T-helper 1 cell treated with Interleukin-12 subunit alpha and Interleukin-12 subunit beta and Interleukin-4 antibody, amounts not matched to agents 30 μg/mL and 1 μg/mL, for 36 hours (primary cell): ENCODE results near the gene AHNAK.
"Not testable (repeated sequence)": the region's sequence is repeated elsewhere in the genome, so short reads cannot be mapped to it uniquely, and the experiment has no call there.

Experiments
- H3K27ac Mint-ChIP-seq: one replicate; pipeline ENCODE4 v1.8.0; 2021; ENCODE audit warnings: mild to moderate bottlenecking, mixed read lengths
- H3K27me3 Mint-ChIP-seq: one replicate; pipeline ENCODE4 v1.8.0; 2021; ENCODE audit warnings: low read depth, mixed read lengths
- H3K36me3 Mint-ChIP-seq: one replicate; pipeline ENCODE4 v1.8.0; 2021; ENCODE audit warnings: low read depth, mixed read lengths
- H3K4me1 Mint-ChIP-seq: one replicate; pipeline ENCODE4 v1.8.0; 2021; ENCODE audit warnings: low read depth, mixed read lengths
- H3K4me3 Mint-ChIP-seq: one replicate; pipeline ENCODE4 v1.8.0; 2021; ENCODE audit warnings: mild to moderate bottlenecking, moderate library complexity, mixed read lengths
- H3K9me3 Mint-ChIP-seq: one replicate; pipeline ENCODE4 v1.8.0; 2021; ENCODE audit warnings: mixed read lengths

AHNAK gene

GRCh38 chr11:62394825-62395538, 151.6 kb downstream of the AHNAK start:
- H3K27me3 Mint-ChIP-seq: no peaks in the 10 kb centered on the region
- no peak overlapping the region for H3K4me3 Mint-ChIP-seq
- H3K36me3 Mint-ChIP-seq: no peaks in the 10 kb centered on the region
- peaks cover 14% of the 10 kb centered on the region for H3K4me1 Mint-ChIP-seq
- H3K9me3 Mint-ChIP-seq: no peaks in the 10 kb centered on the region
- no peak overlapping the region for H3K27ac Mint-ChIP-seq

- no peak overlapping the region for H3K4me3 Mint-ChIP-seq
- H3K9me3 Mint-ChIP-seq: no peaks in the 10 kb centered on the region
- no peaks in the 10 kb centered on the region for H3K36me3 Mint-ChIP-seq
- peaks cover 10% of the 10 kb centered on the region for H3K4me1 Mint-ChIP-seq
- H3K27me3 Mint-ChIP-seq: no peaks in the 10 kb centered on the region
- no peak overlapping the region for H3K27ac Mint-ChIP-seq
Measured at GRCh38 chr11:62393735-62394134, 152.9 kb downstream of the AHNAK start.

DNA sequence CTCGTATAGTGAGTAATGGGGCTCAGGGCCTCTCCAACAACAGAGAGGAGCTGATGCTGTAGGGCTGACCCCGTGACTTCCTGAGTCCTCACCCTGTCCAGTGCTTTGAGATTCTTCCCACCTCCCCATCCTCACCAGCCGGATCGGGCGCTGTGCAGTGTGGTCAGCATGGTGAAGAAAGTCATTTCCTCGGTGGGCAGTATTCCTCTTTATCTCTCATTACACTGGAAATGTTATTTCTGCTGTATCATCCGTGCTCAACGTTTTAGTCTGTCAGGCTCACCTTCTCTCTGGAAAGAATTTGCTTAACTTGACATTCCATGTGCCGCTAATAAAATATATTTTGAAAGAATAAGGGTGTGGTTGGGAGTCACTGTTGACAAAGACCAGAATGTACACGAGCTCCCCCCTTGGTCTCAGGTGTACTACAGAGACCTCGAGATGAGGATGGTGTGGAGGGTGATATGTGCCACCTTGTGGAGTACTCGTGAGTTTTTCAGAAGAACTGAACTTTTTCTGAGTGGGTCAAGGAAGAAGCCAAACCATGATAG, 153.5 kb downstream of the AHNAK start:
- Mint-ChIP-seq H3K27ac (no peak overlapping the region), H3K4me1 (peaks cover 8% of the 10 kb centered on the region), H3K36me3 (no peaks in the 10 kb centered on the region), H3K4me3 (no peak overlapping the region), H3K27me3 (no peaks in the 10 kb centered on the region), H3K9me3 (no peaks in the 10 kb centered on the region)

- Mint-ChIP-seq H3K4me1 (peaks cover 9% of the 10 kb centered on the region), H3K27ac (no peak overlapping the region), H3K4me3 (no peak overlapping the region), H3K9me3 (no peaks in the 10 kb centered on the region), H3K36me3 (no peaks in the 10 kb centered on the region), H3K27me3 (no peaks in the 10 kb centered on the region)
Measured at GRCh38 chr11:62392506-62392905, 154.1 kb downstream of the AHNAK start.

DNA sequence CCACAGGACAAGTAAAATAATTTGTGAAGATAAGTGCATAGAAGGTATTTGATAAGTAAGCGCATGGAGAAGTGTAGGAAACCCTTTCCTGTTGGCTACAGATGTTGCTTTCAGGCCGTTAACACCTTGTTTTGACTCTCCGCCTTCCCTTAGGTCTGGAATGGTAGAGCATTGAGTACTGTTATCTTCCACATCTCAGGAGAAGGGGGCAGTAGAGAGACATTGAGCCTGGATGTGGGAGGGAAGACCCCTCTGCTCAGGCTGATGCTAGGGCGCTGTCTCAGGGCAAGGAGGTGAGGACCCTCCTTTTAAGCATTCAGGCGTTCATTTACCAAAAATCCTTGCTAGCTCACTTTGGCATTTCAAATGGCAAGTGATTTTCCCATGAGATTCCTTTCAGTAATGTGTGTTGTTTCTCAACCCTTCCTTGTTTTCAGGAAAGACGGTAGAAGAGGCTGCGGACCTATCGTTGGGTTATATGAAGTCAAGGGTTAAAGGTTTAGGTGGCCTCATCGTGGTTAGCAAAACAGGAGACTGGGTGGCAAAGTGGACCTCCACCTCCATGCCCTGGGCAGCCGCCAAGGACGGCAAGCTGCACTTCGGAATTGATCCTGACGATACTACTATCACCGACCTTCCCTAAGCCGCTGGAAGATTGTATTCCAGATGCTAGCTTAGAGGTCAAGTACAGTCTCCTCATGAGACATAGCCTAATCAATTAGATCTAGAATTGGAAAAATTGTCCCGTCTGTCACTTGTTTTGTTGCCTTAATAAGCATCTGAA, 154.8 kb downstream of the AHNAK start:
- Mint-ChIP-seq H3K36me3 (no peaks in the 10 kb centered on the region), H3K27ac (no peak overlapping the region), H3K4me1 (peaks cover 11% of the 10 kb centered on the region)

GRCh38 chr11:62390722-62391121, 155.9 kb downstream of the AHNAK start:
- Mint-ChIP-seq H3K9me3 (no peaks in the 10 kb centered on the region), H3K27ac (no peak overlapping the region), H3K4me1 (peaks cover 11% of the 10 kb centered on the region), H3K36me3 (no peaks in the 10 kb centered on the region), H3K4me3 (no peak overlapping the region), H3K27me3 (no peaks in the 10 kb centered on the region)

More for the DNA sequence above, 154.8 kb downstream of the AHNAK start:
- Mint-ChIP-seq H3K4me3 (no peak overlapping the region), H3K9me3 (no peaks in the 10 kb centered on the region), H3K27me3 (no peaks in the 10 kb centered on the region)

- no peaks in the 10 kb centered on the region for H3K27me3 Mint-ChIP-seq
- no peaks in the 10 kb centered on the region for H3K9me3 Mint-ChIP-seq
- H3K4me3 Mint-ChIP-seq: no peak overlapping the region
- H3K27ac Mint-ChIP-seq: no peak overlapping the region
- H3K4me1 Mint-ChIP-seq: peaks cover 9% of the 10 kb centered on the region
- H3K36me3 Mint-ChIP-seq: no peaks in the 10 kb centered on the region
Measured at GRCh38 chr11:62390237-62390636, 156.4 kb downstream of the AHNAK start.

GRCh38 chr11:62388999-62389398, 157.6 kb downstream of the AHNAK start:
- Mint-ChIP-seq H3K4me3 (no peak overlapping the region), H3K4me1 (peaks cover 3% of the 10 kb centered on the region), H3K27ac (no peak overlapping the region), H3K36me3 (no peaks in the 10 kb centered on the region), H3K27me3 (no peaks in the 10 kb centered on the region), H3K9me3 (no peaks in the 10 kb centered on the region)

DNA sequence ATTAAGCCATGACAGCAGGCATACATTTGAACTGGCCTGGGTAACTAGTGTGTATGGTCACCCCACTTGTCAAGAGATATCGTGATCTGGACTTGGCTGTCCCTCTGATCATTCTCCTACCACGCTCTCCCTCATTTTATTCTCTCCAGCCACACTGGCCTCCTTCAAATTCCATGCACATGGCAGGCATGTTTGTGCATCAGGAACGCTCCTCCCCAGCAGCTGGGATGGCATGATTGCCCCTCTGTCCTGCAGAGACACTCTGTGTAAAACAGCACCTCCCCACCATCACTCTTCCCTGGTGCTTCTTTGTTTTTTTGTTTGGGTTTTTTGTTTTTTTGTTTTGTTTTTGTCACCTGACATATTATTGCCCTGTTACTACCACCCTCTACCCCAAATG, 159.2 kb downstream of the AHNAK start:
- Mint-ChIP-seq H3K27ac (no peak overlapping the region), H3K9me3 (no peaks in the 10 kb centered on the region), H3K36me3 (no peaks in the 10 kb centered on the region)

DNA sequence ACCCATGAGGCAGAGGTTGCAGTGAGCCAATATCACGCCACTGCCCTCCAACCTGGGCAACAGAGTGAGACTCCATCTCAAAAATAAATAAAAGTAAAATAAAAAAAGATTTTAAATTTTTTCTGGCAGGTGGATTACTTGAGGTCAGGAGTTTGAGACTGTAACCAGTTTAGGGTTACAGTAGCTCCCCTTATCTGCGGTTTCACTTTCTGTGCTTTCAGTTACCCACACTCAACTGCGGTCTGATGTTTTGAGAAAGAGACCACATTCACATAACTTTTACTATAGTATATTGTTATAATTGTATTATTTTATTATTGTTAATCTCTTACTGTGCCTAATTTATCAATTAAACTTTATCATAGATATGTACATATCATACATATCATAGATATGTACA, 160.5 kb downstream of the AHNAK start:
- H3K27me3 Mint-ChIP-seq, H3K9me3 Mint-ChIP-seq, H3K4me3 Mint-ChIP-seq, H3K36me3 Mint-ChIP-seq, H3K4me1 Mint-ChIP-seq, H3K27ac Mint-ChIP-seq: not testable (repeated sequence)

More for the DNA sequence above, 159.2 kb downstream of the AHNAK start:
- Mint-ChIP-seq H3K4me1 (peaks cover 3% of the 10 kb centered on the region), H3K27me3 (no peaks in the 10 kb centered on the region), H3K4me3 (no peak overlapping the region)

GRCh38 chr11:62383822-62384221, 162.8 kb downstream of the AHNAK start:
- Mint-ChIP-seq H3K4me3 (no peak overlapping the region), H3K4me1 (peaks cover 9% of the 10 kb centered on the region), H3K27ac (no peak overlapping the region), H3K36me3 (no peaks in the 10 kb centered on the region), H3K9me3 (no peaks in the 10 kb centered on the region), H3K27me3 (peaks cover 18% of the 10 kb centered on the region)
